OCI-LY1 (cell line): ENCODE data around the gene DGLUCY.

Source experiments
- H2AFZ ChIP-seq: fragments of 200-600 bp; sonication (generic), shearing (Covaris generic); 2 replicates; pipeline ENCODE4 v1.6.0; 2014; ENCODE audit warnings: antibody characterized with exemption, mild to moderate bottlenecking, low read length
- H3F3A ChIP-seq: fragments of 200-600 bp; sonication (generic), shearing (Covaris generic); 2 replicates; pipeline ENCODE4 v1.6.0; 2014; ENCODE audit warnings: mild to moderate bottlenecking, antibody characterized with exemption, low read length, moderate library complexity; ENCODE audit not compliant: insufficient read depth
- H3K27ac ChIP-seq: fragments of 200-600 bp; sonication (generic); 2 replicates; pipeline ENCODE4 v1.5.1; 2014; ENCODE audit warnings: low read length, mixed run types, mild to moderate bottlenecking, low read depth; ENCODE audit not compliant: poor library complexity, severe bottlenecking
- H3K27me3 ChIP-seq: fragments of 200-600 bp; sonication (generic); 2 replicates; pipeline ENCODE4 v1.6.0; 2014; ENCODE audit warnings: antibody characterized with exemption, mild to moderate bottlenecking, low read length, moderate library complexity; ENCODE audit not compliant: insufficient read depth
- H3K36me3 ChIP-seq: fragments of 200-600 bp; sonication (generic); 2 replicates; pipeline ENCODE4 v1.6.1; 2014; ENCODE audit warnings: mild to moderate bottlenecking, antibody characterized with exemption, low read length, moderate library complexity, mixed read lengths; ENCODE audit not compliant: insufficient read depth
- H3K4me1 ChIP-seq: fragments of 200-600 bp; sonication (generic); 2 replicates; pipeline ENCODE4 v1.5.1; 2014; ENCODE audit warnings: mild to moderate bottlenecking, low read length, moderate library complexity; ENCODE audit not compliant: insufficient read depth, severe bottlenecking
- H3K4me2 ChIP-seq: fragments of 200-600 bp; sonication (generic), shearing (Covaris generic); 2 replicates; pipeline ENCODE4 v1.6.1; 2014; ENCODE audit warnings: low read length
- H3K4me3 ChIP-seq: fragments of 200-600 bp; sonication (generic); 2 replicates; pipeline ENCODE4 v1.5.1; 2014; ENCODE audit warnings: low read length, low read depth, mild to moderate bottlenecking, mixed read lengths; ENCODE audit not compliant: poor library complexity, severe bottlenecking
- H3K79me2 ChIP-seq: fragments of 200-600 bp; shearing (Covaris generic); 2 replicates; pipeline ENCODE4 v1.6.1; 2016; ENCODE audit warnings: mixed run types, low read length, mixed read lengths; ENCODE audit not compliant: insufficient read depth
- H3K9ac ChIP-seq: fragments of 200-600 bp; sonication (generic), shearing (Covaris generic); 2 replicates; pipeline ENCODE4 v1.6.1; 2014; ENCODE audit warnings: mild to moderate bottlenecking, low read length, mixed read lengths
- H3K9me2 ChIP-seq: fragments of 200-600 bp; sonication (generic), shearing (Covaris generic); 2 replicates; pipeline ENCODE4 v1.6.1; 2014; ENCODE audit warnings: low read depth, mild to moderate bottlenecking, low read length, mixed read lengths
- H3K9me3 ChIP-seq: fragments of 200-600 bp; shearing (Covaris generic); 2 replicates; pipeline ENCODE4 v1.6.1; 2014; ENCODE audit warnings: low read length, mixed read lengths
- H4K20me1 ChIP-seq: fragments of 200-600 bp; sonication (generic), shearing (Covaris generic); 2 replicates; pipeline ENCODE4 v1.6.0; 2016; ENCODE audit warnings: mild to moderate bottlenecking, low read length; ENCODE audit not compliant: insufficient read depth
- EZH2 ChIP-seq: fragments of 200-600 bp; sonication (generic), shearing (Covaris generic); IDR thresholded peaks from 2 replicates; pipeline ENCODE4 v1.8.0; 2017; ENCODE audit warnings: borderline replicate concordance, mixed run types, mild to moderate bottlenecking, antibody characterized with exemption, low read length, moderate library complexity, mixed read lengths
- TF ChIP-seq, protein P1 (sequence below): fragments of 200-600 bp; sonication (generic), shearing (Covaris generic); IDR thresholded peaks from 2 replicates; pipeline ENCODE4 v1.5.1; 2017; ENCODE audit warnings: mild to moderate bottlenecking, antibody characterized with exemption, low read length, moderate library complexity, mixed read lengths

Gene DGLUCY

GRCh38 chr14:91186515-91187066 is 72.7 kb downstream of the DGLUCY start:
- H2AFZ ChIP-seq = no peak overlapping the region
- no peaks in the 10 kb centered on the region for H3K4me1 ChIP-seq
- no peaks in the 10 kb centered on the region for H3K9me2 ChIP-seq
- H3K4me2 ChIP-seq = no peak overlapping the region
- H3K4me3 ChIP-seq = no peak overlapping the region
- H4K20me1 ChIP-seq = no peaks in the 10 kb centered on the region
- TF ChIP-seq EZH2 = no peak
- TF ChIP-seq, protein P1, sequence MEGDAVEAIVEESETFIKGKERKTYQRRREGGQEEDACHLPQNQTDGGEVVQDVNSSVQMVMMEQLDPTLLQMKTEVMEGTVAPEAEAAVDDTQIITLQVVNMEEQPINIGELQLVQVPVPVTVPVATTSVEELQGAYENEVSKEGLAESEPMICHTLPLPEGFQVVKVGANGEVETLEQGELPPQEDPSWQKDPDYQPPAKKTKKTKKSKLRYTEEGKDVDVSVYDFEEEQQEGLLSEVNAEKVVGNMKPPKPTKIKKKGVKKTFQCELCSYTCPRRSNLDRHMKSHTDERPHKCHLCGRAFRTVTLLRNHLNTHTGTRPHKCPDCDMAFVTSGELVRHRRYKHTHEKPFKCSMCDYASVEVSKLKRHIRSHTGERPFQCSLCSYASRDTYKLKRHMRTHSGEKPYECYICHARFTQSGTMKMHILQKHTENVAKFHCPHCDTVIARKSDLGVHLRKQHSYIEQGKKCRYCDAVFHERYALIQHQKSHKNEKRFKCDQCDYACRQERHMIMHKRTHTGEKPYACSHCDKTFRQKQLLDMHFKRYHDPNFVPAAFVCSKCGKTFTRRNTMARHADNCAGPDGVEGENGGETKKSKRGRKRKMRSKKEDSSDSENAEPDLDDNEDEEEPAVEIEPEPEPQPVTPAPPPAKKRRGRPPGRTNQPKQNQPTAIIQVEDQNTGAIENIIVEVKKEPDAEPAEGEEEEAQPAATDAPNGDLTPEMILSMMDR = no peak
- no peak overlapping the region for H3K27ac ChIP-seq
- peaks cover 67% of the 10 kb centered on the region for H3K36me3 ChIP-seq
- H3K79me2 ChIP-seq = no peaks in the 10 kb centered on the region
- no peaks in the 10 kb centered on the region for H3K27me3 ChIP-seq
- H3F3A ChIP-seq = no peaks in the 10 kb centered on the region
- no peaks in the 10 kb centered on the region for H3K9me3 ChIP-seq
- no peak overlapping the region for H3K9ac ChIP-seq

DNA sequence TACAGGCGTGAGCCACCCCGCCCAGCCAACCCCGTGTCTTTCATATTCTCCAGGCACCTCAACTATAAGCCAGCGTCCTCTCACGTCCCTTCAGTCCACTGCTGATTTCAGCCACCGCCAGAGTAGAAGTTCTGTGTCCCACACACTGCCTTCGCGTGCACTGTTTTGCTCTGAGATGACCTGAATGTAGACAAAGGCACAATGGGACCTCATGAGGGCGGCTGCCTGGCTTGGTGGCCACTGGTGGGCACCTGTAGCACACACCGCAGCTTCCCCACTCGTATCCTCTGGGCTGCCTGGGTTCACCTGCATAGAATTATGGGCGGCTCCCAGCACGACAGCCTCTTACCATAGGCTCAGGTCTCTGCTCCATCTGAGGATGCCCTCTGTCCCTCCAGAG is 73.4 kb downstream of the DGLUCY start:
- Histone ChIP-seq H3K9ac (no peak overlapping the region), H3K4me1 (no peaks in the 10 kb centered on the region), H3K4me2 (no peak overlapping the region), H3K9me3 (no peaks in the 10 kb centered on the region), H3F3A (no peaks in the 10 kb centered on the region), H3K27ac (no peak overlapping the region), H3K27me3 (no peaks in the 10 kb centered on the region), H3K4me3 (no peak overlapping the region), H3K9me2 (no peaks in the 10 kb centered on the region), H3K79me2 (no peaks in the 10 kb centered on the region), H3K36me3 (peaks cover 73% of the 10 kb centered on the region), H2AFZ (no peak overlapping the region), H4K20me1 (no peaks in the 10 kb centered on the region)
- TF ChIP-seq, protein P1 = no peak
- TF ChIP-seq EZH2 = no peak

DNA sequence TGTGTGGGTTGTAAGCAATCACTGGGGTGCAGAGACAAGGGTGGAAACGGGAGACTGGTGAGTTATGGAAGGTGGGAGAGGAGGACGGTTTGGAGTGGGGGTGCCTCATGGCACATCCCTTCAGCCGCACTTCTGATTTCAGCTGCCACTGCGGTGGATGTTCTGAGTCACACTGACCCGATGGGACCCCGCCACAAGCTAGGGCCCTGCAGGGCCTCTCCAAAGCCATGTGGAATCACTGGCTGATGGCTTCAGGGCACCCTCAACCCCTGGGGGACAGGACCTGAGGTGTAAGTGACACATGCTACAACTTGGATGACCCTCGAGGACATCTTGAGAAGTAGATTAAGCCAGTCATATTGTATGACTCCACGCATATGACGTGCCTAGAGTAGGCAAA is 77.0 kb downstream of the DGLUCY start:
- no peaks in the 10 kb centered on the region for H3K9me2 ChIP-seq
- no peak for TF ChIP-seq EZH2
- TF ChIP-seq, protein P1 = no peak
- H2AFZ ChIP-seq = no peak overlapping the region
- no peak overlapping the region for H3K9ac ChIP-seq
- H4K20me1 ChIP-seq = no peaks in the 10 kb centered on the region
- H3K9me3 ChIP-seq = no peaks in the 10 kb centered on the region
- H3K27ac ChIP-seq = no peak overlapping the region
- H3K4me3 ChIP-seq = no peak overlapping the region
- no peak overlapping the region for H3K4me2 ChIP-seq
- no peaks in the 10 kb centered on the region for H3K27me3 ChIP-seq
- peaks cover 59% of the 10 kb centered on the region for H3K36me3 ChIP-seq
- no peaks in the 10 kb centered on the region for H3K79me2 ChIP-seq
- no peaks in the 10 kb centered on the region for H3K4me1 ChIP-seq
- H3F3A ChIP-seq = no peaks in the 10 kb centered on the region
